WTC11 (cell line): ENCODE results near the gene LSP1. TPM values are rescaled to one million over a fixed set of nuclear protein-coding genes. Genes with fewer than 3 reads are reported as not detected.

ENCODE experiments used
- ATAC-seq: fragments of 200-7000 bp; cut with Tn5 transposase; 2 replicates; pipeline ENCODE4 v1.10.0; 2021; ENCODE audit warnings: mild to moderate bottlenecking, moderate library complexity
- CTCF ChIA-PET: fragments of 300-600 bp; sonication (Branson Sonifier 250); formaldehyde crosslinking; loops from one replicate; lab custom pipeline; 2021; ENCODE audit warnings: antibody characterized with exemption; lab: Charles Lee
- POLR2A ChIA-PET: fragments of 350-600 bp; sonication (Branson Sonifier 250); formaldehyde crosslinking; loops from one replicate; lab custom pipeline; 2021; ENCODE audit warnings: antibody characterized with exemption; lab: Charles Lee
- DNase-seq: peaks from one replicate; pipeline ENCODE4 v3.0.0; 2021; ENCODE audit warnings: low spot score
- H3K27ac Mint-ChIP-seq: 2 replicates; pipeline ENCODE4 v1.8.0; 2021; ENCODE audit warnings: mixed read lengths
- H3K27me3 Mint-ChIP-seq: 2 replicates; pipeline ENCODE4 v1.8.0; 2021; ENCODE audit warnings: low read depth, mild to moderate bottlenecking, moderate library complexity, mixed read lengths
- H3K36me3 Mint-ChIP-seq: 2 replicates; pipeline ENCODE4 v1.8.0; 2021; ENCODE audit warnings: mixed read lengths
- H3K4me1 Mint-ChIP-seq: 2 replicates; pipeline ENCODE4 v1.8.0; 2022; ENCODE audit warnings: mixed read lengths
- H3K4me3 Mint-ChIP-seq: 2 replicates; pipeline ENCODE4 v1.8.0; 2021; ENCODE audit warnings: mild to moderate bottlenecking, moderate library complexity, mixed read lengths
- H3K9me3 Mint-ChIP-seq: 2 replicates; pipeline ENCODE4 v1.8.0; 2021; ENCODE audit warnings: mixed read lengths
- CTCF ChIP-seq: fragments of 200-600 bp; IDR thresholded peaks from 2 replicates; pipeline ENCODE4 v1.8.0; 2022; ENCODE audit warnings: antibody characterized with exemption
- E2F4 ChIP-seq: sonication (generic); formaldehyde crosslinking; IDR thresholded peaks from 2 replicates; pipeline ENCODE4 v1.8.1; 2022; ENCODE audit warnings: low read depth, mild to moderate bottlenecking, moderate library complexity, missing genetic modification reagents, borderline replicate concordance
- E2F5 ChIP-seq: sonication (generic); formaldehyde crosslinking; IDR thresholded peaks from 2 replicates; pipeline ENCODE4 v1.8.1; 2022; ENCODE audit warnings: mild to moderate bottlenecking, moderate library complexity, missing genetic modification reagents
- EMX1 ChIP-seq: fragments of 250-450 bp; sonication (Bioruptor Pico); IDR thresholded peaks from 2 replicates; pipeline ENCODE4 v1.8.0; 2021; ENCODE audit warnings: mild to moderate bottlenecking
- ERG ChIP-seq: fragments of 250-450 bp; sonication (Bioruptor Pico); IDR thresholded peaks from 2 replicates; pipeline ENCODE4 v1.8.0; 2021; ENCODE audit warnings: mild to moderate bottlenecking
- FOXP1 ChIP-seq: sonication (generic); formaldehyde crosslinking; IDR thresholded peaks from 2 replicates; pipeline ENCODE4 v1.8.0; 2022; ENCODE audit warnings: missing genetic modification reagents, mild to moderate bottlenecking, moderate library complexity, borderline replicate concordance
- KAT7 ChIP-seq: sonication (generic); formaldehyde crosslinking; IDR thresholded peaks from 2 replicates; pipeline ENCODE4 v1.8.1; 2023; ENCODE audit warnings: missing genetic modification reagents, mild to moderate bottlenecking, borderline replicate concordance
- MYBL2 ChIP-seq: sonication (generic); formaldehyde crosslinking; IDR thresholded peaks from 2 replicates; pipeline ENCODE4 v1.8.1; 2023; ENCODE audit warnings: mild to moderate bottlenecking, moderate library complexity, missing genetic modification reagents
- NFATC4 ChIP-seq: fragments of 250-450 bp; sonication (Bioruptor Pico); IDR thresholded peaks from 2 replicates; pipeline ENCODE4 v1.9.0; 2021; ENCODE audit warnings: mild to moderate bottlenecking
- SMAD3 ChIP-seq: sonication (generic); formaldehyde crosslinking; IDR thresholded peaks from 2 replicates; pipeline ENCODE4 v1.8.0; 2022; ENCODE audit warnings: missing genetic modification reagents, mild to moderate bottlenecking, borderline replicate concordance
- SOX15 ChIP-seq: fragments of 250-450 bp; sonication (Bioruptor Pico); IDR thresholded peaks from 2 replicates; pipeline ENCODE4 v1.9.0; 2021; ENCODE audit warnings: mild to moderate bottlenecking
- TCF7 ChIP-seq: sonication (generic); formaldehyde crosslinking; IDR thresholded peaks from 2 replicates; pipeline ENCODE4 v1.8.0; 2022; ENCODE audit warnings: mild to moderate bottlenecking, low read depth, missing genetic modification reagents, moderate library complexity
- TEAD1 ChIP-seq: sonication (generic); formaldehyde crosslinking; IDR thresholded peaks from 2 replicates; pipeline ENCODE4 v1.8.0; 2022; ENCODE audit warnings: mild to moderate bottlenecking, missing genetic modification reagents
- USF1 ChIP-seq: sonication (generic); formaldehyde crosslinking; IDR thresholded peaks from 2 replicates; pipeline ENCODE4 v1.8.0; 2022; ENCODE audit warnings: mild to moderate bottlenecking, missing genetic modification reagents
- USF2 ChIP-seq: sonication (generic); formaldehyde crosslinking; IDR thresholded peaks from 2 replicates; pipeline ENCODE4 v1.8.1; 2023; ENCODE audit warnings: mild to moderate bottlenecking, missing genetic modification reagents, moderate library complexity
- ZMAT4 ChIP-seq: fragments of 250-450 bp; sonication (Bioruptor Pico); IDR thresholded peaks from 2 replicates; pipeline ENCODE4 v1.9.0; 2021; ENCODE audit warnings: mild to moderate bottlenecking
- ZNF121 ChIP-seq: sonication (generic); formaldehyde crosslinking; IDR thresholded peaks from 2 replicates; pipeline ENCODE4 v1.8.0; 2023; ENCODE audit warnings: missing genetic modification reagents
- ZNF219 ChIP-seq: sonication (generic); formaldehyde crosslinking; IDR thresholded peaks from 2 replicates; pipeline ENCODE4 v1.8.0; 2023; ENCODE audit warnings: missing genetic modification reagents, mild to moderate bottlenecking, borderline replicate concordance
- ZNF263 ChIP-seq: sonication (generic); formaldehyde crosslinking; IDR thresholded peaks from 2 replicates; pipeline ENCODE4 v1.8.1; 2022; ENCODE audit warnings: low read depth, mild to moderate bottlenecking, moderate library complexity, missing genetic modification reagents
- ZNF396 ChIP-seq: fragments of 250-450 bp; sonication (Bioruptor Pico); IDR thresholded peaks from 2 replicates; pipeline ENCODE4 v1.8.0; 2021; ENCODE audit warnings: mild to moderate bottlenecking, moderate library complexity, borderline replicate concordance
- ZNF425 ChIP-seq: fragments of 250-450 bp; sonication (Bioruptor Pico); conservative IDR thresholded peaks from 2 replicates; pipeline ENCODE4 v1.9.0; 2021; ENCODE audit warnings: mild to moderate bottlenecking
- total RNA-seq: library from RNA; stranded (reverse); gene quantifications from 3 replicates; pipeline ENCODE4 v1.2.3, GENCODE V29; 2021

LSP1 gene
- total RNA-seq, 1 experiment from 2014 or later, result 0.77 TPM

- TF ChIP-seq ZNF425 (no peak), TCF7 (CRISPR knock-in tag) (no peak), ZNF219 (CRISPR knock-in tag) (no peak), EMX1 (CRISPR knock-in tag) (no peak)
Observed at GRCh38 chr11:1857064-1857463, 4.2 kb downstream of the LSP1 start (continued).

- Mint-ChIP-seq H3K27ac (no peak overlapping the region), H3K27me3 (no peaks in the 10 kb centered on the region), H3K36me3 (no peaks in the 10 kb centered on the region), H3K4me1 (no peaks in the 10 kb centered on the region; the same call in 1 of the 2 replicates), H3K4me3 (no peak overlapping the region), H3K9me3 (no peaks in the 10 kb centered on the region)
- CTCF ChIA-PET, result interaction anchor here (0.9 to 2.4 kb wide), 3 partner anchors 18 to 59 kb away, joined by 3 to 6 read pairs (median 3); no protein-coding TSS in a partner anchor
- TF ChIP-seq E2F4 (no peak), USF1 (no peak), CTCF (no peak), ZNF121 (CRISPR knock-in tag) (no peak), USF2 (CRISPR knock-in tag) (no peak), ZMAT4 (CRISPR knock-in tag) (no peak), MYBL2 (CRISPR knock-in tag) (no peak), SOX15 (CRISPR knock-in tag) (no peak), ERG (CRISPR knock-in tag) (no peak), KAT7 (CRISPR knock-in tag) (no peak)
- POLR2A ChIA-PET, result no interaction called here
- ATAC-seq (no peak), DNase-seq (no peak)
Observed at GRCh38 chr11:1858154-1858553, 5.3 kb downstream of the LSP1 start.

- ChIA-PET POLR2A (no interaction called here), CTCF (interaction anchor here (0.9 to 2.4 kb wide), 3 partner anchors 18 to 59 kb away, joined by 3 to 6 read pairs (median 3); no protein-coding TSS in a partner anchor)
- no peaks in the 10 kb centered on the region; the same call in 1 of the 2 replicates for H3K4me1 Mint-ChIP-seq
- TF ChIP-seq E2F5 (no peak), NFATC4 (CRISPR knock-in tag) (no peak), ZNF263 (no peak), MYBL2 (CRISPR knock-in tag) (no peak), TEAD1 (CRISPR knock-in tag) (no peak), FOXP1 (CRISPR knock-in tag) (no peak), ZNF396 (no peak), SMAD3 (CRISPR knock-in tag) (no peak)
Observed at GRCh38 chr11:1858576-1858975, 5.7 kb downstream of the LSP1 start.

More at GRCh38 chr11:1858576-1858975, 5.7 kb downstream of the LSP1 start:
- Mint-ChIP-seq H3K36me3 (no peaks in the 10 kb centered on the region), H3K4me3 (no peak overlapping the region), H3K9me3 (no peaks in the 10 kb centered on the region), H3K27ac (no peak overlapping the region), H3K27me3 (no peaks in the 10 kb centered on the region)
- ATAC-seq, result no peak
- no peak for DNase-seq
